K562 (cell line): ENCODE results near the gene PRICKLE3. TPM values are rescaled to one million over a fixed set of nuclear protein-coding genes. Genes with fewer than 3 reads are reported as not detected.

ENCODE experiments used
- CEBPG ChIP-seq, 3 experiments: fragments of 200-800 bp in 1 of 3; sonication (Bioruptor generic) in 1 of 3; sonication (generic) in 1 of 3; formaldehyde crosslinking in 1 of 3; IDR thresholded peaks in 2 of 3; conservative IDR thresholded peaks in 1 of 3; 2 replicates each; pipeline versions ENCODE4 v1.6.1 to v1.8.0; 2016 to 2022; ENCODE audit warnings: missing compliant biosample characterization in 2 of 3, missing genetic modification characterization in 2 of 3, mild to moderate bottlenecking in 1 of 3, missing genetic modification reagents in 1 of 3
- DPF2 ChIP-seq: fragments of 450-650 bp; IDR thresholded peaks from 2 replicates; pipeline ENCODE4 v1.6.1; 2016
- FOXJ2 ChIP-seq: fragments of 200-800 bp; sonication (Bioruptor generic); IDR thresholded peaks from 2 replicates; pipeline ENCODE4 v1.6.1; 2016; ENCODE audit warnings: missing genetic modification characterization, missing compliant biosample characterization
- KLF6 ChIP-seq: fragments of 250-450 bp; sonication (Bioruptor Pico); IDR thresholded peaks from 2 replicates; pipeline ENCODE4 v1.4.0; 2020; ENCODE audit warnings: mild to moderate bottlenecking, moderate library complexity, borderline replicate concordance
- MBD1 ChIP-seq: fragments of 250-450 bp; sonication (Bioruptor Pico); IDR thresholded peaks from 2 replicates; pipeline ENCODE4 v1.8.0; 2022; ENCODE audit warnings: inconsistent platforms
- MED1 ChIP-seq: sonication (generic); formaldehyde crosslinking; IDR thresholded peaks from 2 replicates; pipeline ENCODE4 v1.8.1; 2023; ENCODE audit warnings: missing genetic modification reagents, borderline replicate concordance
- MYC ChIP-seq, 2 experiments: fragments of 250-450 bp in 1 of 2; sonication (Bioruptor Pico) in 1 of 2; IDR thresholded peaks; 2 replicates each; pipeline versions ENCODE4 v1.5.1 to v1.6.1; 2012 to 2021; ENCODE audit warnings: low read depth in 2 of 2, borderline replicate concordance in 1 of 2, improper control_type of control experiment in 1 of 2, low read length in 1 of 2, mild to moderate bottlenecking in 1 of 2, moderate library complexity in 1 of 2
- NELFE ChIP-seq: IDR thresholded peaks from 2 replicates; pipeline ENCODE4 v1.6.1; 2011; ENCODE audit warnings: mild to moderate bottlenecking; ENCODE audit not compliant: insufficient read depth, insufficient read length
- PCBP1 ChIP-seq: fragments of 200-400 bp; formaldehyde crosslinking; IDR thresholded peaks from 2 replicates; pipeline ENCODE4 v1.6.1; 2018; ENCODE audit warnings: mild to moderate bottlenecking, low read depth, low read length; ENCODE audit not compliant: poor library complexity, severe bottlenecking
- RBM34 ChIP-seq: fragments of 200-400 bp; formaldehyde crosslinking; IDR thresholded peaks from 2 replicates; pipeline ENCODE4 v1.6.1; 2018; ENCODE audit warnings: low read length, borderline replicate concordance; ENCODE audit not compliant: insufficient read depth
- RHOXF2B ChIP-seq: fragments of 250-450 bp; sonication (Bioruptor Pico); conservative IDR thresholded peaks from 2 replicates; pipeline ENCODE4 v1.5.1; 2021
- RUNX1 ChIP-seq: sonication (generic); IDR thresholded peaks from 2 replicates; pipeline ENCODE4 v1.6.1; 2016; ENCODE audit warnings: antibody characterized with exemption, low read depth
- SIN3A ChIP-seq, 2 experiments: fragments of 150-350 bp in 1 of 2; IDR thresholded peaks; 2 replicates each; pipeline ENCODE4 v1.6.1; 2011 to 2016; ENCODE audit warnings: borderline replicate concordance in 2 of 2, low read depth in 2 of 2, low read length in 2 of 2, mild to moderate bottlenecking in 2 of 2, moderate library complexity in 2 of 2; ENCODE audit not compliant: control insufficient read depth in 1 of 2
- STAT5B ChIP-seq: fragments of 250-450 bp; sonication (Bioruptor Pico); IDR thresholded peaks from 2 replicates; pipeline ENCODE4 v1.8.0; 2021; ENCODE audit warnings: mild to moderate bottlenecking, inconsistent platforms
- YBX1 ChIP-seq: fragments of 450-650 bp; IDR thresholded peaks from 2 replicates; pipeline ENCODE4 v1.7.1; 2016; ENCODE audit warnings: mild to moderate bottlenecking
- ZNF121 ChIP-seq: sonication (generic); formaldehyde crosslinking; conservative IDR thresholded peaks from 2 replicates; pipeline ENCODE4 v1.8.0; 2022; ENCODE audit warnings: missing genetic modification reagents
- polyA plus RNA-seq, 8 experiments: library from polyadenylated mRNA; depleted of rRNA in 4 of 8; stranded (reverse) in 5 of 8; unstranded in 3 of 8; fragments of >200 nt; fragmentation: Nextera tagmentation in 2 of 8; fragmentation: Illumina TruSeq in 1 of 8; extraction: Ambion mirVana in 2 of 8; extraction: Trizol in 1 of 8; gene quantifications; 2 replicates each; pipeline versions ENCODE4 v1.2.1 to v1.2.3, GENCODE V29; 2011 to 2014; ENCODE audit warnings: inconsistent platforms in 1 of 8, missing spikeins in 1 of 8
- total RNA-seq, 7 experiments: library from RNA; depleted of rRNA in 6 of 7; stranded (reverse); fragments of >200 nt in 6 of 7; fragmentation: Illumina TruSeq in 2 of 7; extraction: Trizol in 2 of 7; gene quantifications; 2 replicates each; pipeline versions ENCODE4 v1.2.1 to v1.2.3, GENCODE V29; 2011 to 2021; ENCODE audit warnings: low replicate concordance in 1 of 7
- TF ChIP-seq, protein P1 (sequence below): fragments of 250-450 bp; sonication (Bioruptor Pico); IDR thresholded peaks from 2 replicates; pipeline ENCODE4 v1.4.0; 2020; ENCODE audit warnings: mild to moderate bottlenecking, moderate library complexity
- TF ChIP-seq, protein P2 (sequence below): IDR thresholded peaks from 2 replicates; pipeline ENCODE4 v1.6.1; 2011; ENCODE audit warnings: borderline replicate concordance, low read depth, mild to moderate bottlenecking, moderate library complexity, low read length; ENCODE audit not compliant: insufficient read depth, poor library complexity, severe bottlenecking

Gene PRICKLE3
- total and polyA plus RNA-seq, 9 of the 15 experiments (the other 6 are each of a cell fraction or from before 2014, with no cell fraction given): 1.1 to 44.3 (median 14.0) TPM

DNA sequence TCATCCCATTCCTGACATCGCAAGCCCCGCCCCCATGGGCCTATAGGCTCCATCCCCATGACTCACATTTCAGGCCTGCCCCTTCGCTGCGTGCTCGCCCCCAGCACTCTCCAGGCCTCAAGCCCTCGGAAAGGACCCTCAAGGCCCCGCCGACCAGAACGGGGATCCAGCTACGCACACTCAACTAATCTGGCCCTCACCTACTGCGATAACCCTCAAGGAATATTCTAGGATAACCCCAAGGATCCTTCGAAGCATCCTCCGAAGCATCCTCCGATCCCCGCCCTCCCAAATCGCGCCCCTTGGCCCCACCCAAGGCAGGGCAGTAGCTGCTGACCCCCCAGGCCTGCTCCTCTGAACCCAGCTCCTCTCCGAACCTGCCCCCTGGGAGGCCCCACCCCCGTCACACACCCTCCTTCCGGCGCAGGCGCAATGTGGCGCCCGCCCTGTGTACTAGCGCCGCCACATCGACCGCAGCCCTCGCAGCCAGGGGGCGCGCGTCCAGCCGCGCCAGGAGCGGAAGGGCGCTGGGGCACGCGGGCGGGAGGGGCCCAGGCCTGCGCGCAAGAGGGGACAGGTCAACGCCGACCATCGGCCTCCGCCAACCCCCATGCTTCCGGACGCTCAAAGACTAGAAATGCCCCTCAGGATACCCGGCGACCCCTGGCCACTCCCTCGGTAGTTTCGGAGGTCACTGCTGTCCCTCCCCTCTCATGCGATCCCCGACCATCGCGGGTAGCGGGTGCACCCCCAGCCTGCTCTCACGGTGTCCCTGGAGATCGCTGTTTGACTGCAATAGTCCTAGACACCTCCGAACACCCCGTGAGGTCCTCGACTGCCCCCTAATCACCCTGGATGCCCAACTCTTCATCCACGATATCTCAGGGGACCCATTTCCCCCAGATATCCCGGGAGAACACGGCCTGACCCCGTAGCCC lies 30.0 kb downstream of the PRICKLE3 start (continued):
- TF ChIP-seq, protein P1, sequence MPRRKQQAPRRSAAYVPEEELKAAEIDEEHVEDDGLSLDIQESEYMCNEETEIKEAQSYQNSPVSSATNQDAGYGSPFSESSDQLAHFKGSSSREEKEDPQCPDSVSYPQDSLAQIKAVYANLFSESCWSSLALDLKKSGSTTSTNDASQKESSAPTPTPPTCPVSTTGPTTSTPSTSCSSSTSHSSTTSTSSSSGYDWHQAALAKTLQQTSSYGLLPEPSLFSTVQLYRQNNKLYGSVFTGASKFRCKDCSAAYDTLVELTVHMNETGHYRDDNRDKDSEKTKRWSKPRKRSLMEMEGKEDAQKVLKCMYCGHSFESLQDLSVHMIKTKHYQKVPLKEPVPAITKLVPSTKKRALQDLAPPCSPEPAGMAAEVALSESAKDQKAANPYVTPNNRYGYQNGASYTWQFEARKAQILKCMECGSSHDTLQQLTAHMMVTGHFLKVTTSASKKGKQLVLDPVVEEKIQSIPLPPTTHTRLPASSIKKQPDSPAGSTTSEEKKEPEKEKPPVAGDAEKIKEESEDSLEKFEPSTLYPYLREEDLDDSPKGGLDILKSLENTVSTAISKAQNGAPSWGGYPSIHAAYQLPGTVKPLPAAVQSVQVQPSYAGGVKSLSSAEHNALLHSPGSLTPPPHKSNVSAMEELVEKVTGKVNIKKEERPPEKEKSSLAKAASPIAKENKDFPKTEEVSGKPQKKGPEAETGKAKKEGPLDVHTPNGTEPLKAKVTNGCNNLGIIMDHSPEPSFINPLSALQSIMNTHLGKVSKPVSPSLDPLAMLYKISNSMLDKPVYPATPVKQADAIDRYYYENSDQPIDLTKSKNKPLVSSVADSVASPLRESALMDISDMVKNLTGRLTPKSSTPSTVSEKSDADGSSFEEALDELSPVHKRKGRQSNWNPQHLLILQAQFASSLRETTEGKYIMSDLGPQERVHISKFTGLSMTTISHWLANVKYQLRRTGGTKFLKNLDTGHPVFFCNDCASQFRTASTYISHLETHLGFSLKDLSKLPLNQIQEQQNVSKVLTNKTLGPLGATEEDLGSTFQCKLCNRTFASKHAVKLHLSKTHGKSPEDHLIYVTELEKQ: no peak
- TF ChIP-seq STAT5B (CRISPR knock-in tag) (no peak), FOXJ2 (tag) (0 out of 2 replicates have a peak, but pooled peaks have one; percentile 24), NELFE (no peak), PCBP1 (no peak), RBM34 (no peak), RHOXF2B (no peak), YBX1 (no peak), SIN3A (IDR thresholded peaks at IDR 0.05; ENCODE audit: borderline replicate concordance in 2 of 2, control insufficient read depth in 1 of 2, low read depth in 2 of 2, low read length in 2 of 2) (no peak), MYC (IDR thresholded peaks at IDR 0.05; ENCODE audit: low read depth, low read length) (peak; percentile 77), MYC (CRISPR knock-in tag; IDR thresholded peaks at IDR 0.05; ENCODE audit: borderline replicate concordance, low read depth) (no peak), MED1 (CRISPR knock-in tag) (no peak), RUNX1 (no peak), MBD1 (CRISPR knock-in tag) (no peak), CEBPG (CRISPR knock-in tag; IDR thresholded peaks at IDR 0.05) (no peak), CEBPG (tag; conservative IDR thresholded peaks at IDR 0.05 in 1 of 2, IDR thresholded peaks at IDR 0.05 in 1 of 2) (no peak), DPF2 (no peak), ZNF121 (CRISPR knock-in tag) (no peak), KLF6 (no peak)
- TF ChIP-seq, protein P2, sequence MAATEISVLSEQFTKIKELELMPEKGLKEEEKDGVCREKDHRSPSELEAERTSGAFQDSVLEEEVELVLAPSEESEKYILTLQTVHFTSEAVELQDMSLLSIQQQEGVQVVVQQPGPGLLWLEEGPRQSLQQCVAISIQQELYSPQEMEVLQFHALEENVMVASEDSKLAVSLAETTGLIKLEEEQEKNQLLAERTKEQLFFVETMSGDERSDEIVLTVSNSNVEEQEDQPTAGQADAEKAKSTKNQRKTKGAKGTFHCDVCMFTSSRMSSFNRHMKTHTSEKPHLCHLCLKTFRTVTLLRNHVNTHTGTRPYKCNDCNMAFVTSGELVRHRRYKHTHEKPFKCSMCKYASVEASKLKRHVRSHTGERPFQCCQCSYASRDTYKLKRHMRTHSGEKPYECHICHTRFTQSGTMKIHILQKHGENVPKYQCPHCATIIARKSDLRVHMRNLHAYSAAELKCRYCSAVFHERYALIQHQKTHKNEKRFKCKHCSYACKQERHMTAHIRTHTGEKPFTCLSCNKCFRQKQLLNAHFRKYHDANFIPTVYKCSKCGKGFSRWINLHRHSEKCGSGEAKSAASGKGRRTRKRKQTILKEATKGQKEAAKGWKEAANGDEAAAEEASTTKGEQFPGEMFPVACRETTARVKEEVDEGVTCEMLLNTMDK: peak; percentile 97
